Dendritic cell treated with granulocyte-macrophage colony-stimulating factor and Interleukin-4, amounts not matched to agents 40 ng/mL and 50 ng/mL, for 4 days (primary cell): ENCODE results near the gene SBNO1.
A peak's percentile ranks its signal among the peaks of the same experiment; 100 is the strongest.
"Not testable (repeated sequence)": the region's sequence is repeated elsewhere in the genome, so short reads cannot be mapped to it uniquely, and the experiment has no call there.

ENCODE experiments used
- H3K27ac Mint-ChIP-seq: one replicate; pipeline ENCODE4 v1.8.0; 2022; ENCODE audit warnings: mild to moderate bottlenecking, mixed read lengths
- H3K27me3 Mint-ChIP-seq: one replicate; pipeline ENCODE4 v1.8.0; 2022; ENCODE audit warnings: mild to moderate bottlenecking, mixed read lengths
- H3K36me3 Mint-ChIP-seq: one replicate; pipeline ENCODE4 v1.8.0; 2022; ENCODE audit warnings: low read depth, mixed read lengths
- H3K4me1 Mint-ChIP-seq: one replicate; pipeline ENCODE4 v1.8.0; 2022; ENCODE audit warnings: low read depth, mixed read lengths
- H3K4me3 Mint-ChIP-seq: one replicate; pipeline ENCODE4 v1.8.0; 2022; ENCODE audit warnings: mild to moderate bottlenecking, moderate library complexity, mixed read lengths
- H3K9me3 Mint-ChIP-seq: one replicate; pipeline ENCODE4 v1.8.0; 2022; ENCODE audit warnings: mixed read lengths
- intact Hi-C: fragments of 100-400 bp; cut with micrococcal nuclease; formaldehyde crosslinking; loops from one replicate; pipeline ENCODE4 v1.15.0; 2022

Gene SBNO1

GRCh38 chr12:123364532-123365024, at the start of gene SBNO1:
TSS of gene SBNO1 (minus strand) at chr12:123364847. CDS start at chr12:123350441, 14,406 bp downstream.
- Mint-ChIP-seq H3K9me3 (no peaks in the 10 kb centered on the region), H3K36me3 (peaks cover 15% of the 10 kb centered on the region), H3K4me1 (peaks cover 25% of the 10 kb centered on the region), H3K27ac (peak within 1 kb of the TSS; percentile 96), H3K4me3 (peak within 1 kb of the TSS; percentile 90), H3K27me3 (no peaks in the 10 kb centered on the region)
- intact Hi-C loops: loop anchor here (1.0 to 10.0 kb wide), 3 partner anchors 19 to 70 kb away; partner anchors contain the start of gene RILPL2

GRCh38 chr12:123410041-123410412, 45.4 kb upstream of the SBNO1 start:
- Mint-ChIP-seq H3K36me3 (peaks cover 75% of the 10 kb centered on the region), H3K27ac (no peak overlapping the region), H3K4me1 (no peaks in the 10 kb centered on the region), H3K27me3 (no peaks in the 10 kb centered on the region), H3K4me3 (no peak overlapping the region), H3K9me3 (no peaks in the 10 kb centered on the region)
- intact Hi-C loops: no loop called here

DNA sequence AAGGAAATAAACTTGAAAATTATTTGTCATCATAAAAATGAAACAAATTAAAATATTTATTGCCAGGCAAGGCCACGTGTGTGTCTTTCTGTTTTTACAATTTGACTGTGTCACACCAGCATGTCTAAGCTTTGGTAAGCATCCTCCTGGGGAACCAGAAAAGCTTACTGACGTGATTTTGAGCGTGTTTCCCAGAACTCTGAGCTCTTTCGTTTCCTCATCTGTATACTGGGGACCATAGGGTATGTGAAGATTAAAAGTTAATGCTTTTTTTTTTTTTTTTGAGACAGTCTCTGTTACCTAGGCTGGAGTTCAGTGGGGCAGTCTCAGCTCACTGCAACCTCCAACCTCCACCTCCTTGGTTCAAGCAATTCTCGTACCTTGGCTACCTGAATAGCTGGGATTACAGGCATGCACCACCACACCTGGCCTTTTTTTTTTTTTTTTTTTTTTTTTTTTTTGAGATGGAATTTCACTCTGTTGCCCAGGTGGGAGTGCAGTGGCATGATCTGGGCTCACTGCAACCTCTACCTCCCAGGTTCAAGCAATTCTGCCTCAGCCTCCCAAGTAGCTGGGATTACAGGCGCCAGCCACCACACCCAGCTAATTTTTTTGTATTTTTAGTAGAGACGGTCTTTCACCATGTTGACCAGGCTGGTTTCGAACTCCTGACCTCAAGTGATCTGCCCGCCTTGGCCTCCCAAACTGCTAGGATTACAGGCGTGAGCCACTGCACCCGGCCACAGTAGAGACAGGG, 44.8 kb upstream of the SBNO1 start:
- H3K4me3 Mint-ChIP-seq, H3K27me3 Mint-ChIP-seq, H3K4me1 Mint-ChIP-seq, H3K9me3 Mint-ChIP-seq, intact Hi-C loops, H3K27ac Mint-ChIP-seq: not testable (repeated sequence)
- peaks cover 75% of the 10 kb centered on the region for H3K36me3 Mint-ChIP-seq

DNA sequence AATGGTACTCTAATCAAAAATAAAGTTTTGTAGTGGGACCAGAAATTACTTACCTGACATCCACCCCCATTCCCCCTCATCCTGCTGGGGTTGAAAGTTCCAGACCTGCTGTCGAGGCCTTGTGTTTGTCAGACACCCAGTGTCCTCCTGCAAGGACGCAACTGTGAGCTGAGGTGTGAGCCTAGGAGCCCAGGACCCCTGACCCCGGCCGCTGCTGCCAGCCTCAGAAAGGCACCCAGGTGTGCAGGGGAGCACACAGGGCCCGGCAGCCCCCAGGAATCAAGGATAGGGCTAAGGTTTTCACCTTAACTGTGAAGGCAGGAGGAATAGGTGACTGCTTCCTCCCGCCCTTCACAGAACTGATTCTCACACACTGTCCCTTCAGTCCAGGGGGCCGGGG, 44.0 kb upstream of the SBNO1 start:
- peaks cover 75% of the 10 kb centered on the region for H3K36me3 Mint-ChIP-seq
- H3K4me3 Mint-ChIP-seq, H3K9me3 Mint-ChIP-seq, intact Hi-C loops, H3K27me3 Mint-ChIP-seq, H3K4me1 Mint-ChIP-seq, H3K27ac Mint-ChIP-seq: not testable (repeated sequence)

GRCh38 chr12:123407934-123408333, 43.3 kb upstream of the SBNO1 start:
- H3K27me3 Mint-ChIP-seq, H3K4me3 Mint-ChIP-seq, H3K4me1 Mint-ChIP-seq, H3K9me3 Mint-ChIP-seq, intact Hi-C loops, H3K27ac Mint-ChIP-seq: not testable (repeated sequence)
- peaks cover 75% of the 10 kb centered on the region for H3K36me3 Mint-ChIP-seq

GRCh38 chr12:123407269-123407668, 42.6 kb upstream of the SBNO1 start:
- H3K36me3 Mint-ChIP-seq: peaks cover 75% of the 10 kb centered on the region

DNA sequence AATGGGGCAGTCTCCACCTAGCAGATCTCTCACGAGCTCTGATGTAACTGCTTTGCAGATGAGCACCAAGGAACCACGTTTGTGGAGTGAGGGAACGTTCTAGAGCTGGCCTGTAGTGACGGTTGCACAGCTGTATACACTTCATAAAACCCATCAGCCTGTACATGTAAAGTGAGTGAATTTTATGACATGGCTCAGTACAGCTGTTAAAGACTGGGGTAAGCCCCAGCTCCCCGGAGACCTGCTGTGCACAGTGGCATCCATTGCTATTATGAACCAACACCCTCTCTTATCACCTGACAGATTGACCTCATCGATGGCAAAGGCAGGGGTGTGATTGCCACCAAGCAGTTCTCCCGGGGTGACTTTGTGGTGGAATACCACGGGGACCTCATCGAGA, 39.9 kb upstream of the SBNO1 start:
- H3K4me3 Mint-ChIP-seq: no peak overlapping the region
- H3K27ac Mint-ChIP-seq: no peak overlapping the region

More at GRCh38 chr12:123407269-123407668, 42.6 kb upstream of the SBNO1 start:
- H3K27me3 Mint-ChIP-seq, H3K4me3 Mint-ChIP-seq, H3K4me1 Mint-ChIP-seq, intact Hi-C loops, H3K9me3 Mint-ChIP-seq, H3K27ac Mint-ChIP-seq: not testable (repeated sequence)

DNA sequence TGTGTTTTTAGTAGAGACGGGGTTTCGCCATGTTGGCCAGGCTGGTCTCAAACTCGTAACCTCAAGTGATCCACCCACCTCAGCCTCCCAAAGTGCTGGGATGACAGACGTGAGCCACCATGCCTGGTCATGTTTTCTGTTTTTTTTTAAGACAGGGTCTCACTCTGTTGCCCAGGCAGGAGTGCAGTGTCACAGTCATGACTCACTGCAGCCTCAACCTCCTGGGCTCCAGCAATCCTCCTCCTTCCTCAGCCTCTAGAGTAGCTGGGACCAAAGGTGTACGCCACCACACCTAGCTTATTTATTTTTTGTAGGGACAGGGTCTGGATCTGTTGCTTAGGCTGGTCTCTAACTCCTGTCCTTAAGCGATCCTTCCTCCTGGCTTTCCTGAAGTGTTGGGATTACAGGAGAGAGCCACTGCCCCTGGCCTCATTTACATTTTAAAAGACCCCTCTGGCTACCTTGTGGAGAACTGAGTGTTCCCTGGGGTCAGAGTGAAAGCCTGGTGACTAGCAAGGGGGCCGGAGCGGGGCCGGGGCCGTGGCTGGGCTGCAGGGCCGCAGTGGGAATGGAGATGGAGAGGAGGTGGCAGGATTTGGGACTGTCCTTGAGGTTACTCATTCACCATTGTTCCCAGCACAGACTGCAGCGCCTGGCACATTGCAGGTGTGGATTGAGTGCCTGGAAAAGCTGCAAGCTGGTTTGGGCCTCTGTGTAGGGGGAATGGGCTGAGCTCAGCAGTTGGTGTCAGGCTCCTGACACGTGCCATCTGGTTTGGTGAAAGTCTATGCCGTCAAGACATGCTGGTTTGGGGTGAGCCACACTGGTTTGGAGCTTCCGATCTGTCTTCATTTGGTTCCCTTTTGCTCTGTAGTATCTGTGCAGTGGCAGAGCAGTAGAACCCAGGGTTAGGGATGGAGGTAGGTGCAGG, 37.4 kb upstream of the SBNO1 start:
- Mint-ChIP-seq H3K9me3 (no peaks in the 10 kb centered on the region), H3K27me3 (no peaks in the 10 kb centered on the region), H3K27ac (peak overlapping the region; percentile 12), H3K36me3 (peaks cover 100% of the 10 kb centered on the region), H3K4me1 (peaks cover 6% of the 10 kb centered on the region), H3K4me3 (no peak overlapping the region)
- intact Hi-C loops: no loop called here

More for the DNA sequence above, 39.9 kb upstream of the SBNO1 start:
- Mint-ChIP-seq H3K27me3 (no peaks in the 10 kb centered on the region), H3K36me3 (peaks cover 94% of the 10 kb centered on the region), H3K9me3 (no peaks in the 10 kb centered on the region), H3K4me1 (peaks cover under 1% of the 10 kb centered on the region)
- intact Hi-C loops: no loop called here

DNA sequence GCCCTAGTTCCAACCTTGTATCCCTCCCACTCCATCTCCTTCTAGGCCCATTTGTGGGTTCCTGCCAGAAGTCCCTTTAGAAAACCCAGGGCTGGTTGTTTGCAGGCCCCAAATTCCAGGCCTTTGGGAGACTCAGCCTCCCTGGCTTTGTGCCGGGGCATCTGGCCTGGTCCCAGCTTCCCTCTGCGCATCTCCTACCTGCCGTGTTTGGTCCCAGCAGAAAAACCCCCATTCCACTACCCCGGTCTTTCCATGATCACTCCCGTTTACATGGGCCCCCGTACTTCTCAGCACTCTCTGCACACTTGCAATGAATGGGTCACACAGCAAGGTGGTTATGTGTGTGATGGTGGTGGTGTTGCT, 34.6 kb upstream of the SBNO1 start:
- Mint-ChIP-seq H3K27me3 (no peaks in the 10 kb centered on the region), H3K4me3 (no peak overlapping the region), H3K27ac (peak overlapping the region; percentile 22), H3K36me3 (peaks cover 100% of the 10 kb centered on the region), H3K4me1 (peaks cover 6% of the 10 kb centered on the region), H3K9me3 (no peaks in the 10 kb centered on the region)
- intact Hi-C loops: no loop called here

DNA sequence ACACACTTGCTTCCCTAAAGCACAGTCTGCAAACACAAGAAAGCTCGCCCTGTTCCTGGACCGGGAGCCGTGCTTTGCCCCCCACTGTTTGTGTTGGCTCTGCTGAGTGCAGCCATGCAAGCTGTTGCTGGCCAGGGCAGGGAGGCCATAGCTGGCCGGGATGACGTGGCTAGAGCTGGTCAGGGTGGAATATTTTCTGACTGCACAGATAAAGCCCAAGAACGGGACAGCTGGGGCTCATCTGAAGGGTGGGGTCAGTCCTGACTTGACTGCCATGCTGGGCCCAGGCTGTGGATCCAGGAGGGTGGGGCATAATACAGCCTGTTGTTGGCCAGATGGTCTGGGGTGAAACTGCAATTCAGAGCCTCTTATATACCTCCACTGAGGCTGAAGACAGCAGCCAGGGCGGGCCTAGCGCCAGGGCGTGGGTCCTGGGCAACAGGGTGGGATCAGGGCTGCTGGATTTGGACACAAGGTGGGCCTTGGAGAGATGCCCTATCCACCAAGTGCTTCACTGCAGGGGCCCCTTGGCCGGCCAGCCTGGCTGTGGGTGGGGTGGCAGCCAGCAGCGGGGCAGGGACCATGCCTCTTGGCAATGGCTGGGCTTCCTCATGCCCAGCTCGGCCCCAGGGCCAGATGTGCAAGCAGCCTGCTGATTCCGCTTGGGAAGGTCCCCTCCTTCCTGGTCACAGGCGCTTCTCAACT, 34.1 kb upstream of the SBNO1 start:
- no peak overlapping the region for H3K4me3 Mint-ChIP-seq
- H3K36me3 Mint-ChIP-seq: peaks cover 99% of the 10 kb centered on the region
- H3K4me1 Mint-ChIP-seq: peaks cover 6% of the 10 kb centered on the region
- peak overlapping the region; percentile 22 for H3K27ac Mint-ChIP-seq
- H3K27me3 Mint-ChIP-seq: no peaks in the 10 kb centered on the region
- H3K9me3 Mint-ChIP-seq: no peaks in the 10 kb centered on the region
- intact Hi-C loops: no loop called here

- H3K9me3 Mint-ChIP-seq: no peaks in the 10 kb centered on the region
- H3K27me3 Mint-ChIP-seq: no peaks in the 10 kb centered on the region
- peaks cover 6% of the 10 kb centered on the region for H3K4me1 Mint-ChIP-seq
- H3K36me3 Mint-ChIP-seq: peaks cover 99% of the 10 kb centered on the region
- intact Hi-C loops: no loop called here
- H3K4me3 Mint-ChIP-seq: no peak overlapping the region
- no peak overlapping the region for H3K27ac Mint-ChIP-seq
Observed at GRCh38 chr12:123398177-123398549, 33.5 kb upstream of the SBNO1 start.

DNA sequence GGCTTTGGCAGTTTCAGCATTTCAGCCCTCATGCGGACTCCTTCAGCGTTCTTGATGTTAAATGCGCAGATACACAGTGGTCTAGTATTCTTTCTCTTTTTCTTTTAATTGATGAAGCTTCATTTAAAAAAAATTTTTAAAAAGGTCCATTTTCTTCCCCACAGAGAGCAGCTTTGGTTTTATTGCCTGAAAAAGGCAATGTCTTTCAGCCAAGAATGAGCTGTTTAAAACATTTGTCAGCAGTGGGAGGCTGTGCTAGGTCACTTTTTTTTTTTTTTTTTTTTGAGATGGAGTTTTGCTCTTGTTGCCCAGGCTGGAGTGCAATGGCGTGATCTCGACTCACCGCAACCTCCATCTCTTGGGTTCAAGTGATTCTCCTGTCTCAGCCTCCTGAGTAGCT, 32.8 kb upstream of the SBNO1 start:
- no peak overlapping the region for H3K4me3 Mint-ChIP-seq
- H3K4me1 Mint-ChIP-seq: peaks cover 11% of the 10 kb centered on the region
- H3K9me3 Mint-ChIP-seq: no peaks in the 10 kb centered on the region
- H3K36me3 Mint-ChIP-seq: peaks cover 99% of the 10 kb centered on the region
- no peaks in the 10 kb centered on the region for H3K27me3 Mint-ChIP-seq
- intact Hi-C loops: no loop called here
- no peak overlapping the region for H3K27ac Mint-ChIP-seq

DNA sequence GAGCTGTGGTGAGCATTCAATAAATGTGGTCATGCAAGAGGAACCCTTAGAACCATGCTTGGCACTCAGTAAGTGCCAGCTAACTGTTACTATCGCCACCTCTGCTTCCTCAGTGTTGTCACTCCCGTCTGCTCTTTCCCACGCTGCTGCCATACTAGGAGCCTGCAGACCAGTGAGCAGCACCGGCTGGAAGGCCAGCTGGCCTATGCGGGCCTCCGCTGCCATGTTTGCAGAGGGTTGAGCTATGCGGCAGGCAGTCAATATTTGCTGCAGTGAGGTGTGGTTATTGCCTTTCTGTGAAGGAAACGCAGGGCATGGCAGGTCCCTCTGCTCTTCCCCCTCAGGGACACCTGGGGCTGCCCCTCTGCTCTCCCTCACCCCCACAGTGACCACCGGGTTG, 32.3 kb upstream of the SBNO1 start:
- Mint-ChIP-seq H3K9me3 (no peaks in the 10 kb centered on the region), H3K27ac (no peak overlapping the region), H3K27me3 (no peaks in the 10 kb centered on the region), H3K4me3 (no peak overlapping the region), H3K36me3 (peaks cover 99% of the 10 kb centered on the region), H3K4me1 (peaks cover 12% of the 10 kb centered on the region)
- intact Hi-C loops: no loop called here

DNA sequence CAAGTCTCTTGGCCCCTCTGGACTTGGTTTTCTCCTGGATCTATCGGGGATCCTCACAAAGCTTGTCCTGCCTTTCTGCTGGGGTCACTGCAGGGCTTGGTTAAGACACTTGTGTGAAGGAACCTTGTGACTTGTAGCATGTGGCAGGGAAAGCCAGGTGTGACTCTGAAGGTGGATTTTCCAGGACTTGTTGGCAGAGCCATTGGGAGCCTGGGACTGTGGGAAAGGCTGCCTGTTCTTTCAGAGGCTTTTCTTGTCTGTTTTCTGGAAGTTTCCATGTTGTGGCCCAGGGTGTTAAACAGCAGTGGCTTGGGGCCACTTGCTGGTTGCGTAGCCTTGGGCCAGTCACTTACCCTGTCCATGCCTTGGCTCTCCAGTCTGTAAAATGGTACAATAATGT, 31.9 kb upstream of the SBNO1 start:
- intact Hi-C loops: no loop called here
- H3K4me1 Mint-ChIP-seq: peaks cover 16% of the 10 kb centered on the region
- no peaks in the 10 kb centered on the region for H3K27me3 Mint-ChIP-seq
- no peaks in the 10 kb centered on the region for H3K9me3 Mint-ChIP-seq
- H3K4me3 Mint-ChIP-seq: no peak overlapping the region
- no peak overlapping the region for H3K27ac Mint-ChIP-seq
- H3K36me3 Mint-ChIP-seq: peaks cover 99% of the 10 kb centered on the region
